ENCODE results near the gene RHOH.

RHOH gene

DNA sequence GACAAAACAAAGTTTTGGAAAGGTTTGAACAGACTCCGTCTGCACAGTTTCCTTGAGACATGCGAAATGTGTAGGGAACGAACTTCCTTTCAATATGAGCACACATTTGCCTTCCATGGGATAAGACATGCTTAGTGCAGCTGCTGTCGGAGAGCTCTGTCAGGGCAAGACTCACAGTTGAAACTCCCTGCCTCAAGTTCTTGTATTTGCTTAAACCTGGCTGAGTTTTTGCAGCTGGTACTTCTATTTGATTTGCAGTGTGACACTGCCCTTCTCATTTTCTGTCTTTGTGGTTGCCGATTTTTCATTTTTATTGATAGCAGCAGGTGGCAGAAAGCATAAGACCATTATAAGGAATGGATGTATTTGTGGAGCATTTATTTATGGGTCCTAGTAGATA, 18.2 kb upstream of the RHOH start:
- Histone ChIP-seq H2AFZ (ENCODE audit: low read depth, low read length) (peak overlapping the region; percentile 5), H3K4me3 (ENCODE audit: low read length) (no peak overlapping the region)

DNA sequence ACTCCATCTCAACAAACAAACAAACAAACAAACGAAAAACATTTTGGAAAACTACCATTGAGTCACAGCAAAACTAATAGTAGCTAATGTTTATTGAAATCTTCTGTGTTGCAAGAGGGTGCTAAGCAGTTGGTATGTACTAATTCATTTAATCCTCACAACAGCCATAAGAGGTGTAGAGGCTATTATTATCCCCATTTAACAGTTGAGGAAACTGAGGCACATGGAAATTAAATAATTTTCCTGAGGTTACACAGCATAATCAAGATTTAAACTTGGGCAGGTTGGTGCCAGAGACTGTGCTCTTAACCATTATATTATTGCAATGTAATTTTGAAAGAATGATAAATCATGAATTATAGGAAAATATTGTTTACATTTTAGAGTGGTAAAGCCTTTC, 17.5 kb upstream of the RHOH start:
- H3K4me3 ChIP-seq (ENCODE audit: low read length), result no peak overlapping the region
- H3K27me3 ChIP-seq (ENCODE audit: insufficient read depth, low read length), result no peaks in the 10 kb centered on the region
- H3K9me3 ChIP-seq (ENCODE audit: low read length), result no peaks in the 10 kb centered on the region
- peaks cover 9% of the 10 kb centered on the region for H3K4me1 ChIP-seq (ENCODE audit: insufficient read depth, low read length)
- no peaks in the 10 kb centered on the region for H3K36me3 ChIP-seq (ENCODE audit: insufficient read depth, low read length)
- H2AFZ ChIP-seq (ENCODE audit: low read depth, low read length), result no peak overlapping the region

More for the DNA sequence above, 18.2 kb upstream of the RHOH start:
- H3K36me3 ChIP-seq (ENCODE audit: insufficient read depth, low read length), result no peaks in the 10 kb centered on the region
- no peaks in the 10 kb centered on the region for H3K9me3 ChIP-seq (ENCODE audit: low read length)
- H3K4me1 ChIP-seq (ENCODE audit: insufficient read depth, low read length), result peaks cover 9% of the 10 kb centered on the region
- H3K27me3 ChIP-seq (ENCODE audit: insufficient read depth, low read length), result no peaks in the 10 kb centered on the region

DNA sequence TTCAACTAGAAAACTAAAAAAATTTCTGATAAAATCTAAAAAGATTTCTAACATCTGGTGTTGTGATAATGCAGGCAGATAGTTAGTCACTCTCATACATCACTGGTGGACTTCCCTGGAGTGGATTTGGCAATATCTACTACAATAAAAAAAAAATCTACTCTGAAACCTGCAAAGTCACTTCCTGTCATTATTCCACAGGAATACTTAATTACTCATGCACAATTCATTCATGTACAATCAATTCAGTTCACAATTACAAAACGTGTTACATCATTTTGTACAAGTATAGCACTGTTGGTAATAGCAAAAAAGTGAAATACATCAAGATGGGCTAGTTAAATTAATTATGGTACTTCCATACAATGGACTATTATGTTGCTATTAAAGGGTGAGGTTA, 16.5 kb upstream of the RHOH start:
- Histone ChIP-seq H3K27me3 (ENCODE audit: insufficient read depth, low read length) (no peaks in the 10 kb centered on the region), H3K9me3 (ENCODE audit: low read length) (no peaks in the 10 kb centered on the region), H3K4me1 (ENCODE audit: insufficient read depth, low read length) (peaks cover 9% of the 10 kb centered on the region), H3K4me3 (ENCODE audit: low read length) (no peak overlapping the region), H3K36me3 (ENCODE audit: insufficient read depth, low read length) (no peaks in the 10 kb centered on the region), H2AFZ (ENCODE audit: low read depth, low read length) (no peak overlapping the region)

DNA sequence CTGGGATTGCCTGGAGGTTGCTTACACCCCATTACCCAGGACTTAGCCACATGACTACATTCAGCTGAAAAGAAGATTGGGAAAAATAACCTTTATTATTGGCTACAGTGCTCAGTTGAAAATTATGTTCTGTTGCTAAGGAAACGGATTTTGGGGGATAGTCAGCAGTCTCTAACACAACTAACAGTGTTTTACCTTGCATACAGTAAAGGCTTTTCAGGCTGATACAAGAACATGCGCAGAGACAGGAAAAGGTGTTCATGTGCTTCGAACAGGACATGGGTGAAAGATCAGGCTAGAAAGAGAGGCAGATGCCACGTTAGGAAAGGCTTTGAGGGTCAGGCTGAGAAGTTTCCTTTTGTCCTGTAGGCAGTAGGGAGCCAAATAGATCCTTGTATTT, 14.8 kb upstream of the RHOH start:
- no peaks in the 10 kb centered on the region for H3K36me3 ChIP-seq (ENCODE audit: insufficient read depth, low read length)
- H3K27me3 ChIP-seq (ENCODE audit: insufficient read depth, low read length), result no peaks in the 10 kb centered on the region
- no peaks in the 10 kb centered on the region for H3K9me3 ChIP-seq (ENCODE audit: low read length)
- peaks cover 3% of the 10 kb centered on the region for H3K4me1 ChIP-seq (ENCODE audit: insufficient read depth, low read length)
- no peak overlapping the region for H3K4me3 ChIP-seq (ENCODE audit: low read length)
- no peak overlapping the region for H2AFZ ChIP-seq (ENCODE audit: low read depth, low read length)

DNA sequence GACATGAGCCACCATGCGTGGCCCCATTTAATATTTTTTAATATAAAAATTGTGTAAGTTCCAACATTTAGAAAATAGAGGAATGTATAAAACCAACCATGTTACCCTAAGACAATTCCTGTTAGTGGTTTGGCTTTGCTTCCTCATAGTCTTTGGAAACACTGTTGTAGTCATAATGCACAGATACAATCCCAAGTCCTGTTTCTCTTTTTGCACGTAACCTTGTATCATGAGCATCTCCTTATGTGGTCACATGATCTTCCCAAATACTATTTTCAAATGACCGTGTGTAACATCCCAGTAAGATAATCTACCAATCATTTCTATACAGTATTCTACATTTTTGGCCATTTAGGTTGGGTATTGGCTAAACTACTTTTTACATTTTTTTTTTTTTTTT, 13.9 kb upstream of the RHOH start:
- H3K27me3 ChIP-seq (ENCODE audit: insufficient read depth, low read length), result no peaks in the 10 kb centered on the region
- H3K36me3 ChIP-seq (ENCODE audit: insufficient read depth, low read length), result no peaks in the 10 kb centered on the region
- no peak overlapping the region for H2AFZ ChIP-seq (ENCODE audit: low read depth, low read length)
- no peak overlapping the region for H3K4me3 ChIP-seq (ENCODE audit: low read length)
- H3K4me1 ChIP-seq (ENCODE audit: insufficient read depth, low read length), result peaks cover 3% of the 10 kb centered on the region
- no peaks in the 10 kb centered on the region for H3K9me3 ChIP-seq (ENCODE audit: low read length)

DNA sequence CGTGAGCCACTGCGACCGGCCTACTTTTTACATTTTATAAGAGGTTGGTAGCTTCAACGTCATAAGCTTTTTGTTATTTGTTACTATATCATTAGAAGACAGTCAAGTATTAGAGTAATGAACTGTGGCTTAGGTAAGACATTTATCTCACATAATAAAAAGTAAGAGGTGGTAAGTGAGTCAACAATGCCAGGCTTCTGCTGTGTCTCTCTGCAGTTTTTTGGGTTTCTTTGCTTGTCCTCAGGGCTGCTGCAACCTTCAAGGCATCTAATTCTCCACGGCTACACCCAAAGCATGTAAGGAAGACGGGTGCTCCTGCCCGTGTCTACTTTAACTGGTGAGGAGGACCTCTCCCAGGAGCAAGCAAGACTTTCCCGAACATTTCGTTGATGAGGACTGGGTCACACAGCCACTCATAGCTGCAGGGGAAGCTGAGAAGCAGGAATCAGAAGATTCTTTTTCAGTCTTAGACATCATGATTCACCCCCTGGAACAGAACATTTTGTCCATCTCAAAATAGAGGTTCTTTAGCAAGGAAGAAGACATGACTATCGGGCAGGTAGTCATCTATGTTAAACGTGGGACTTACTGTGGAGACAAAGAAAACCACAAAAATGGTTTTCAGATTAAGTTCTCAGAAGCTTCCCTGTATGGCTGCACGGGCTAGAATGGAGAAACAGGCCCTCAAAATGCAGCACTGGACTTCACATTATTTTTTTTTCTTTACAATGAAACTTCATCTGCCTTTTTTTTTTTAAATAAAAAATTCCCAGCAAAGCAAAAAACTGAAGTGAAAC, 13.0 kb upstream of the RHOH start:
- Histone ChIP-seq H2AFZ (ENCODE audit: low read depth, low read length) (no peak overlapping the region), H3K9me3 (ENCODE audit: low read length) (no peaks in the 10 kb centered on the region), H3K27me3 (ENCODE audit: insufficient read depth, low read length) (no peaks in the 10 kb centered on the region), H3K36me3 (ENCODE audit: insufficient read depth, low read length) (no peaks in the 10 kb centered on the region), H3K4me3 (ENCODE audit: low read length) (no peak overlapping the region), H3K4me1 (ENCODE audit: insufficient read depth, low read length) (no peaks in the 10 kb centered on the region)

DNA sequence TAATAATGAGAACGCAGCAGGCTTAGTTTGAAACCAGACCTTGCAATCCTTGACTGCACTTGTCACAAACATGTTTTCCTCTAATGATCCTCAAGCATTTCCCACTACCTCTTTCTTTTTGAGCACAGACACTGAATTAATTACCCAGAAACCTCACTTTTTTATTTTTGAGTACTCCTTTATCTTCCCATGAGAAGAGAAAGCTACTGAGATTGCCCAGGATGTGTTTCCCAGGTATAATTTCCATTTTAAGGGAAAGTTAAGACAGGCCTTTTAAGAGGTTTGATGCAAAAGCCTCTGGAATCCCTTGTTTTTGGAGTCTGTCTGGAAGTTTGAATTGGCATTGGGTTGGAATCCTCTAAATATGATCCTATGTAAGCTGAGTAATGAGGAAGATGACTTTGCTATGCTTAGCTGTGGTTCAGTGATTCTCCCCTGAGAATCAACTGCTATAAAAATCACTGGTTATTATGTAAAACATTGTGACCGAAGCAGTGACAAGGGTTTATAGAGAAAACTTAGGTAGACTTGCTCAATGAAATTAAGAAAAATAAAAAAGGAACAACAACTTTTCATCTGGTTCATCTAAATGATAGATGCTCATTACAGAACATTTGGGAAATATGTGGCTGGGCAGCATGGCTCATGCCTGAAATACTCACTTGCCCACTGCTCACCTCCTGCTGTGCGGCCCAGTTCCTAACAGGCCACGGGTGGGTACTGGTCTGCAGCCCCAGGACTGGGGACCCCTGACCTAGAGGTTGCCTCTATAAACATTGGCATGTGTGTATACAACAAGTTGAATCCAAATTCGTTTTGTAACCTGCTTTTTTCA, 10.8 kb upstream of the RHOH start:
- H3K4me1 ChIP-seq (ENCODE audit: insufficient read depth, low read length), result no peaks in the 10 kb centered on the region

DNA sequence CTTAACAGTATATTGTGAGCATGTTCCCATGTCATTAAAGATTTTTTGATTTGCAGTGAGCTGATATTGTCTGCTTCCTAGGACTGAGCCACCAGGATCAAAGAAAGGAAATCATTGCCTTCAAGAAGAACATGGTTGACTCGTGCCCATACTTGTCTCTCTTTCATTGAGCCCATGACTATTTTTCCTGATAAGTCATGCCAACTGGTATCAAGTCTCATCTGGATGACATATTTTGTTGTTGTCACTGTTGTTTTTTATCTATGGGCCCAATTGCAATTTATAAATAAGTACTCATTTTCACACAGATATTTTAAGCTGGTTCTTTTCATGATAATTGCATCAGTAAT, 10.2 kb upstream of the RHOH start:
- Histone ChIP-seq H3K27me3 (ENCODE audit: insufficient read depth, low read length) (no peaks in the 10 kb centered on the region), H3K4me1 (ENCODE audit: insufficient read depth, low read length) (no peaks in the 10 kb centered on the region), H3K36me3 (ENCODE audit: insufficient read depth, low read length) (no peaks in the 10 kb centered on the region), H3K9me3 (ENCODE audit: low read length) (no peaks in the 10 kb centered on the region), H3K4me3 (ENCODE audit: low read length) (no peak overlapping the region), H2AFZ (ENCODE audit: low read depth, low read length) (no peak overlapping the region)

More for the DNA sequence above, 10.8 kb upstream of the RHOH start:
- no peak overlapping the region for H2AFZ ChIP-seq (ENCODE audit: low read depth, low read length)
- no peaks in the 10 kb centered on the region for H3K9me3 ChIP-seq (ENCODE audit: low read length)
- H3K27me3 ChIP-seq (ENCODE audit: insufficient read depth, low read length), result no peaks in the 10 kb centered on the region
- no peak overlapping the region for H3K4me3 ChIP-seq (ENCODE audit: low read length)
- no peaks in the 10 kb centered on the region for H3K36me3 ChIP-seq (ENCODE audit: insufficient read depth, low read length)

DNA sequence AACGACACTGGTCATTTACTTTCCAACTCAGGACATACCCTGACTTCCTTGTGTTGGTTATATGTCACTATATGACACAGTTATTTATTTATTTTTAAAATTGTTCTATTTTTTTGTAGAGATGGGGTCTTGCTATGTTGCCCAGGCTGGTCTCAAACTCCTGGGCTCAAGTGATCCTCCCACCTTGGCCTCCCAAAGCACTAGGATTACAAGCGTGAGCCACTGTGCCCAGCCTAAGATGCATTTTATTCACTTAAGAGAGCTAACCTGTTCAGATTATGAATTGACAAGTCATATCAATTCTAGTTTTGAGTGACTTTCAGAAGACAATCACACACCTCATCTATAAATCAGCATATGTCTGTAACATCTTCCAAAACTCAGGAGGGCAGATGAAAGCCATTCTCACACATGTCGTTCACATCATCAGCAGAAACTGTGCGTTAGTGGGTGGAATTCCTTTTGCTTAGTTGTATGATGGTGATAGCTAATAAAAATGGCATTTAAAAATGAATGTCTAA, 9.4 kb upstream of the RHOH start:
- Histone ChIP-seq H3K4me1 (ENCODE audit: insufficient read depth, low read length) (no peaks in the 10 kb centered on the region), H3K27me3 (ENCODE audit: insufficient read depth, low read length) (no peaks in the 10 kb centered on the region), H2AFZ (ENCODE audit: low read depth, low read length) (no peak overlapping the region), H3K36me3 (ENCODE audit: insufficient read depth, low read length) (no peaks in the 10 kb centered on the region), H3K4me3 (ENCODE audit: low read length) (no peak overlapping the region), H3K9me3 (ENCODE audit: low read length) (no peaks in the 10 kb centered on the region)

DNA sequence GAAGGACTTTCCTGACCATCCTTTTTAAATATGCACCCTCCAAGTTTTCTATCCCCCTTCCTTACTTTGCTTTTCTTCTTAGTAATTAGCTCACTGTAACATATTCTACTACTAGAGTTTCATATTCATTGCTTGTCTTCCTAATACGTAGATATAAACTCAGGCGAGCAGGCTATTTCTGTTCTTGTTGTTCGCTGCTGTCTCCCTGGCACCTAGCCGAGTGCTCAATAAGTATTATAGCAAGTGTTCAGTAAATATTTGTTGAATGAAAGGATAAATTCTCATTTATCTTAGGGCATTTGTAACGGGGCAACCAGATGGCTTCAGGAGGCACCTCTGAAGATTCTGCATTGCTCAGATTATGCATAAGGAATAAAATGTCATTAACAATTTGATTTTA, 6.8 kb upstream of the RHOH start:
- Histone ChIP-seq H3K4me1 (ENCODE audit: insufficient read depth, low read length) (no peaks in the 10 kb centered on the region), H3K27me3 (ENCODE audit: insufficient read depth, low read length) (no peaks in the 10 kb centered on the region), H3K9me3 (ENCODE audit: low read length) (no peaks in the 10 kb centered on the region), H3K4me3 (ENCODE audit: low read length) (no peak overlapping the region), H3K36me3 (ENCODE audit: insufficient read depth, low read length) (no peaks in the 10 kb centered on the region), H2AFZ (ENCODE audit: low read depth, low read length) (no peak overlapping the region)

DNA sequence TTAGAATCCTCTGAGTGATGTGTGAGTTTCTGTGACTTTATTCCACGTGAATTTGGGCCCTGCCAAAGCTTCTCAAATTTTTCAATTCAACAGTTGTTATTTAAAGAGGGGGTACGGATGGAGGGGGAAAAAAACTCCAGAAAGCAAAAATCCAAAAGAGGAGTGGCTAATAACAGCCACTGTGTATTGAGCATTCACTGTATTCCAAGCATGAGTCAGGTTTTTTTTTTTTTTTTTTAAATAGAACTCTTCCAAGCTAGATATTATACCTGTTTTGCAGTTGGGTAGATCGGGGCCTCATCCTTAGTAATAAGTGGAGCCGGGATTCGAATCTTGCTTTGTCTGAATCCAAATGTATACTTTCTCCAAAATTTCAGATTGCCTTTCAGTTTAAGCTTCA, 6.4 kb upstream of the RHOH start:
- no peaks in the 10 kb centered on the region for H3K9me3 ChIP-seq (ENCODE audit: low read length)
- H3K27me3 ChIP-seq (ENCODE audit: insufficient read depth, low read length), result no peaks in the 10 kb centered on the region
- H2AFZ ChIP-seq (ENCODE audit: low read depth, low read length), result no peak overlapping the region
- H3K4me3 ChIP-seq (ENCODE audit: low read length), result no peak overlapping the region
- no peaks in the 10 kb centered on the region for H3K36me3 ChIP-seq (ENCODE audit: insufficient read depth, low read length)
- no peaks in the 10 kb centered on the region for H3K4me1 ChIP-seq (ENCODE audit: insufficient read depth, low read length)

DNA sequence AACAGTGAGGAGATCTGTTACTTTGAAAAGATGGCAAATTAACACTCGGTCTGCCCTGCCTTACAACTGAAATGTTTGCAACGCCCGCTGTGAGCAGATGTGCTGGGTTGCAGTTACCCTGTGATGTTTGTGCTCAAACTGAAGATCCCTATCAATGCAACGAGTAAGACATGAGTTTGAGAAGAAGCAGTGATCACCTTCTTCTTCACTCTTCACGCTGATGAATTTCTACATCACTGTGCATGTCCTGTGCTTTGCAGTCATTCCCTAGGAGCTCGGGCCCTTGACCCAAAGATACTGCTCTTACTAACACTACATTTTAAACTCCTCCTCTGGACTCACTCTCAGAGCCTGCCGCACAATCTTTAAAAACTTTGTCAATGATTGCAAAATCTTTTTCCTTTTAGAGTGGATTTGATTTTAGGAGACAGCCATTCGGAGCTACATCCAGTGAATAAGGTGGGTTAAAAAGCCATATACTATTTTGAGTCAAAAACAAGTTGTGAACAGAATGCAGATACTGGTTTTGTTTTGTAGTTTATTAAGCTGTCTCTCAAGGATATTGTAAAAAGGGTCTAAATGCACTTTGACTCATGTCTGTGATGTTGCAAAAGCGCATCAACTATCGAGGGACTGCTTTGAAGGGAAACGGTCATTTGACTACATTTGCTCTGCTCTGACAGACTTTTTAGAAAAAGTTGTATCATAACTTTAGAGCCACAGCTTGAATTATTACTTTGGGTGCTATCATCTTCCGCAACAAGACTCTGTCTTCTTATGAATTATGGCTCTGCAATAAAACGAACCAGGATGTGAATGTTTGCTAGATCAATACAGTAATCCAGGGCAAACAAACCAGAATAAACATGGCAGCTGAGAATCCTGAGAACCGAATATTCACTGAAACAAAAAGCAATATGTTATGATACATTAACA, 5.7 kb upstream of the RHOH start:
- Histone ChIP-seq H3K4me1 (ENCODE audit: insufficient read depth, low read length) (no peaks in the 10 kb centered on the region), H3K36me3 (ENCODE audit: insufficient read depth, low read length) (no peaks in the 10 kb centered on the region), H3K4me3 (ENCODE audit: low read length) (no peak overlapping the region), H2AFZ (ENCODE audit: low read depth, low read length) (no peak overlapping the region), H3K9me3 (ENCODE audit: low read length) (no peaks in the 10 kb centered on the region), H3K27me3 (ENCODE audit: insufficient read depth, low read length) (no peaks in the 10 kb centered on the region)

All from neuron (in vitro differentiated cells).